IMR-90 (cell line): ENCODE results near the gene RNF11.

Experiments
- CEBPB ChIP-seq: IDR thresholded peaks from 2 replicates; pipeline ENCODE4 v1.6.1; 2012; ENCODE audit warnings: low read depth, low read length, improper control_type of control experiment
- CHD1 ChIP-seq: IDR thresholded peaks from 2 replicates; pipeline ENCODE4 v1.6.1; 2012; ENCODE audit warnings: low read depth, low read length, improper control_type of control experiment
- CTCF ChIP-seq: conservative IDR thresholded peaks from 2 replicates; pipeline ENCODE4 v1.5.1; 2012; ENCODE audit warnings: mild to moderate bottlenecking, low read depth, low read length, improper control_type of control experiment
- ELK1 ChIP-seq: fragments of 150-350 bp; IDR thresholded peaks from 2 replicates; pipeline ENCODE4 v1.6.1; 2016; ENCODE audit warnings: low read depth, mild to moderate bottlenecking, low read length, moderate library complexity, borderline replicate concordance
- FOS ChIP-seq: fragments of 150-350 bp; IDR thresholded peaks from 2 replicates; pipeline ENCODE4 v1.6.1; 2016; ENCODE audit warnings: low read depth, low read length
- MAFK ChIP-seq: IDR thresholded peaks from 2 replicates; pipeline ENCODE4 v1.6.1; 2012; ENCODE audit warnings: low read depth, low read length, improper control_type of control experiment
- MXI1 ChIP-seq: IDR thresholded peaks from 2 replicates; pipeline ENCODE4 v1.6.1; 2012; ENCODE audit warnings: low read depth, mild to moderate bottlenecking, low read length, moderate library complexity, borderline replicate concordance
- POLR2A ChIP-seq: IDR thresholded peaks from 2 replicates; pipeline ENCODE4 v1.6.1; 2012; ENCODE audit warnings: mild to moderate bottlenecking, low read depth, low read length
- RAD21 ChIP-seq: IDR thresholded peaks from 2 replicates; pipeline ENCODE4 v1.6.1; 2012; ENCODE audit warnings: low read length, improper control_type of control experiment

- no peak for TF ChIP-seq CHD1
- TF ChIP-seq ELK1 = no peak
- no peak for TF ChIP-seq CTCF
- TF ChIP-seq RAD21 = no peak
- no peak for TF ChIP-seq POLR2A
- TF ChIP-seq MXI1 = no peak
- no peak for TF ChIP-seq CEBPB
- TF ChIP-seq FOS = no peak
- no peak for TF ChIP-seq MAFK
Measured at GRCh38 chr1:51322417-51323101, 86.5 kb downstream of the RNF11 start.
